OCI-LY1 (cell line): ENCODE data around the gene LRFN2.

ENCODE experiments used
- H2AFZ ChIP-seq: fragments of 200-600 bp; sonication (generic), shearing (Covaris generic); 2 replicates; pipeline ENCODE4 v1.6.0; 2014; ENCODE audit warnings: antibody characterized with exemption, mild to moderate bottlenecking, low read length
- H3F3A ChIP-seq: fragments of 200-600 bp; sonication (generic), shearing (Covaris generic); 2 replicates; pipeline ENCODE4 v1.6.0; 2014; ENCODE audit warnings: mild to moderate bottlenecking, antibody characterized with exemption, low read length, moderate library complexity; ENCODE audit not compliant: insufficient read depth
- H3K27ac ChIP-seq: fragments of 200-600 bp; sonication (generic); 2 replicates; pipeline ENCODE4 v1.5.1; 2014; ENCODE audit warnings: low read length, mixed run types, mild to moderate bottlenecking, low read depth; ENCODE audit not compliant: poor library complexity, severe bottlenecking
- H3K27me3 ChIP-seq: fragments of 200-600 bp; sonication (generic); 2 replicates; pipeline ENCODE4 v1.6.0; 2014; ENCODE audit warnings: antibody characterized with exemption, mild to moderate bottlenecking, low read length, moderate library complexity; ENCODE audit not compliant: insufficient read depth
- H3K36me3 ChIP-seq: fragments of 200-600 bp; sonication (generic); 2 replicates; pipeline ENCODE4 v1.6.1; 2014; ENCODE audit warnings: mild to moderate bottlenecking, antibody characterized with exemption, low read length, moderate library complexity, mixed read lengths; ENCODE audit not compliant: insufficient read depth
- H3K4me1 ChIP-seq: fragments of 200-600 bp; sonication (generic); 2 replicates; pipeline ENCODE4 v1.5.1; 2014; ENCODE audit warnings: mild to moderate bottlenecking, low read length, moderate library complexity; ENCODE audit not compliant: insufficient read depth, severe bottlenecking
- H3K4me2 ChIP-seq: fragments of 200-600 bp; sonication (generic), shearing (Covaris generic); 2 replicates; pipeline ENCODE4 v1.6.1; 2014; ENCODE audit warnings: low read length
- H3K4me3 ChIP-seq: fragments of 200-600 bp; sonication (generic); 2 replicates; pipeline ENCODE4 v1.5.1; 2014; ENCODE audit warnings: low read length, low read depth, mild to moderate bottlenecking, mixed read lengths; ENCODE audit not compliant: poor library complexity, severe bottlenecking
- H3K79me2 ChIP-seq: fragments of 200-600 bp; shearing (Covaris generic); 2 replicates; pipeline ENCODE4 v1.6.1; 2016; ENCODE audit warnings: mixed run types, low read length, mixed read lengths; ENCODE audit not compliant: insufficient read depth
- H3K9ac ChIP-seq: fragments of 200-600 bp; sonication (generic), shearing (Covaris generic); 2 replicates; pipeline ENCODE4 v1.6.1; 2014; ENCODE audit warnings: mild to moderate bottlenecking, low read length, mixed read lengths
- H3K9me2 ChIP-seq: fragments of 200-600 bp; sonication (generic), shearing (Covaris generic); 2 replicates; pipeline ENCODE4 v1.6.1; 2014; ENCODE audit warnings: low read depth, mild to moderate bottlenecking, low read length, mixed read lengths
- H3K9me3 ChIP-seq: fragments of 200-600 bp; shearing (Covaris generic); 2 replicates; pipeline ENCODE4 v1.6.1; 2014; ENCODE audit warnings: low read length, mixed read lengths
- H4K20me1 ChIP-seq: fragments of 200-600 bp; sonication (generic), shearing (Covaris generic); 2 replicates; pipeline ENCODE4 v1.6.0; 2016; ENCODE audit warnings: mild to moderate bottlenecking, low read length; ENCODE audit not compliant: insufficient read depth
- CTCF ChIP-seq: fragments of 200-600 bp; sonication (generic), shearing (Covaris generic); IDR thresholded peaks from 2 replicates; pipeline ENCODE4 v1.5.1; 2017; ENCODE audit warnings: mild to moderate bottlenecking, antibody characterized with exemption, low read length, moderate library complexity, mixed read lengths
- EZH2 ChIP-seq: fragments of 200-600 bp; sonication (generic), shearing (Covaris generic); IDR thresholded peaks from 2 replicates; pipeline ENCODE4 v1.8.0; 2017; ENCODE audit warnings: borderline replicate concordance, mixed run types, mild to moderate bottlenecking, antibody characterized with exemption, low read length, moderate library complexity, mixed read lengths

The LRFN2 gene

DNA sequence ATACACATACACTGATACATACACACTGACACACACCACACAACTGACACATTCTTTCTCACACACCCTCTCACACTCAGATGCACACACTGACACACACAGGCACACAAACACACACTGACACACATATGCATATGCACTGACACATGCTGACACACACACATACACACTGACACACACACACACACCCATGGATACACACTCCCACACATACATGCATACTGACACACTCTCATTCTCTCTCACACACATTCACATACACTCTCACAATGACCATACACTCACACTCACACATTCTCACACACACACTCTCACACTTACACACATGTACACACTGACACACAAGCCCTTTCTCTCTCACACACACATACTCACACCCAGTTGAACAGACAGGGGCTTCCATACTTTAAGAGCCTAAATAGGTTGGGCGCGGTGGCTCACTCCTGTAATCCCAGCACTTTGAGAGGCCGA, 236.4 kb downstream of the LRFN2 start:
- Histone ChIP-seq H3K9me2 (no peaks in the 10 kb centered on the region), H3K4me3 (no peak overlapping the region), H3K36me3 (no peaks in the 10 kb centered on the region), H3K4me1 (no peaks in the 10 kb centered on the region), H2AFZ (no peak overlapping the region), H3K79me2 (no peaks in the 10 kb centered on the region), H3K27ac (no peak overlapping the region), H3K9me3 (no peaks in the 10 kb centered on the region), H3F3A (no peaks in the 10 kb centered on the region), H3K27me3 (no peaks in the 10 kb centered on the region), H3K4me2 (no peak overlapping the region), H3K9ac (no peak overlapping the region), H4K20me1 (no peaks in the 10 kb centered on the region)
- no peak for TF ChIP-seq EZH2
- no peak for TF ChIP-seq CTCF

DNA sequence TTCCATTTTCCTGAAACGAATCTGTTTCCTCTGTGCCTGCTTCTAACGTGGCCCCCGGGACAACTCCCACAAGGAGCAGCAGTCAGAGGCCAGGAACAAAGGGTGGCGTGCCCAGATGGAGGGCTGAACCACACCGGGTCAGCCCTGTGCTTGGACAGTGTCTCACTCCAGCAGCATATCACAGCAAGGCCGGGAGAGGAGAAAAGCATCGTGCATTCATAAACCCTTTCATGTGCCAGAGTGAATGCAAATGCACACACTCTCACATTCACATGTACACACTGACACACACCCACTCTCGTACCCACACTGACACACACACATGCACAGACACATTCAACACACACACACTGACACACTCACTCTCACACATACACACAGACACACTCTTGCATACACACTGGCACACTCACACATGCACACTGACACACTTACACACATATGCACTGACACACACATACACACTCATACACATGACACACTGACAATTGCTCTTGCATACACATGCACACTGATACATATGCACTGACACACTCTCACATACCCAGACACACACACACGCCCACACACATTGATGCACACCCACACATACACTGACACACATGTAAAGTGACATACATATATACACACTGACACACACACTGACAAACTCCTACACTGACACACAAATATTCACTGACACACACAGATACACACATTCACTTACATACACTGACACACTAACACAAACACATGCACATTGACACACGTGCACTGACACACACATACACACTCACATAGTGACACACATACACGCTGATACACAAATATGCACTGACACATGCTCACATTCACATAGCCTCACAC, 237.0 kb downstream of the LRFN2 start:
- Histone ChIP-seq H3K9me2 (no peaks in the 10 kb centered on the region), H4K20me1 (no peaks in the 10 kb centered on the region), H3F3A (no peaks in the 10 kb centered on the region), H3K36me3 (no peaks in the 10 kb centered on the region), H3K4me3 (no peak overlapping the region), H2AFZ (no peak overlapping the region), H3K9ac (no peak overlapping the region), H3K27me3 (no peaks in the 10 kb centered on the region), H3K4me1 (no peaks in the 10 kb centered on the region), H3K79me2 (no peaks in the 10 kb centered on the region), H3K27ac (no peak overlapping the region), H3K9me3 (no peaks in the 10 kb centered on the region), H3K4me2 (no peak overlapping the region)
- TF ChIP-seq EZH2 (no peak), CTCF (no peak)

DNA sequence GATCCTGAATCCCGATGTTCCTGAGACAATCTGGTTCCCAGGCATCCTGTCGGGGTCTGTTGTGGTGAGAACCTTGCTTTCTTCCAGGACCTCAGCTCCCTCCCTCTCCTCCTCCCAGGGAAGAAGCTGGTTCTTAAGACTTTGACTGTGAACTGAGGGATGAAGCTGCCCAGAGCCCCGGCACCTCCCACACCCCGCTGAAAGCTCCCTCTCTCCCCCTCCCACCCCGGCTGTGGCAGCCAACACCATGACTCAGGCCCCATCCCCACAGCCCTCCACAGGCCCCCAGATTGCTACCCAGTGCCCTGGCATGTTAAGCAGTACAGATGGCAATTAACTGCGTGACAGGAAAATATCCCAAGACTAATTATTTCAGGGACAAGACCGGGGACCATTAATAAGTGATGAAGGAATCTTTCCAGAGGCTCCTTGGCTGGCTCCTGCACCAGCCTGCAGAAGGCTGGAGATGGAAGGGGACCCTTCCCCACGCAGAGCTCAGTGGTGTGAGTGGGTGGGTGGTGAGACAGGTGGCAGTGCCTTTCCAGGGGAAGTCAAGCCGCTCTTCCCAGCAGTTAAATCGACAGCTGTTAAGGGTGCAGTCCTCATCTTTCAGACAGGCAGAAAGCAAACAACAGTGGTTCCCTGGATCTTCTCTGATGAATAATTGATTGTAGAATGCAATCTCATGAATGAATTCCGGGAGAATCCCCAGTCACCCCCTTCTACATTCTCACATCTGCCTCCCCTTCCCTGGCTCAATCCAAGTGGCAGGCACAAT, 237.9 kb downstream of the LRFN2 start:
- H2AFZ ChIP-seq = no peak overlapping the region
- no peak overlapping the region for H3K4me3 ChIP-seq
- no peaks in the 10 kb centered on the region for H3K9me2 ChIP-seq
- no peaks in the 10 kb centered on the region for H3K9me3 ChIP-seq
- no peak overlapping the region for H3K27ac ChIP-seq
- H4K20me1 ChIP-seq = no peaks in the 10 kb centered on the region
- H3K4me1 ChIP-seq = no peaks in the 10 kb centered on the region
- H3K27me3 ChIP-seq = no peaks in the 10 kb centered on the region
- H3K4me2 ChIP-seq = no peak overlapping the region
- no peak overlapping the region for H3K9ac ChIP-seq
- TF ChIP-seq CTCF = no peak
- TF ChIP-seq EZH2 = no peak
- H3K79me2 ChIP-seq = no peaks in the 10 kb centered on the region
- H3F3A ChIP-seq = no peaks in the 10 kb centered on the region
- no peaks in the 10 kb centered on the region for H3K36me3 ChIP-seq
